NCI-H526 treated with DMSO at 0.1 percent for 48 hours (cell line): ENCODE data around the gene CTSV.
A peak's percentile ranks its signal among the peaks of the same experiment; 100 is the strongest.
"Not testable (repeated sequence)": the region's sequence is repeated elsewhere in the genome, so short reads cannot be mapped to it uniquely, and the experiment has no call there.

Source experiments
- DNase-seq: peaks from one replicate; lab custom pipeline; 2025; lab: John Stamatoyannopoulos, UW

The CTSV gene

DNA sequence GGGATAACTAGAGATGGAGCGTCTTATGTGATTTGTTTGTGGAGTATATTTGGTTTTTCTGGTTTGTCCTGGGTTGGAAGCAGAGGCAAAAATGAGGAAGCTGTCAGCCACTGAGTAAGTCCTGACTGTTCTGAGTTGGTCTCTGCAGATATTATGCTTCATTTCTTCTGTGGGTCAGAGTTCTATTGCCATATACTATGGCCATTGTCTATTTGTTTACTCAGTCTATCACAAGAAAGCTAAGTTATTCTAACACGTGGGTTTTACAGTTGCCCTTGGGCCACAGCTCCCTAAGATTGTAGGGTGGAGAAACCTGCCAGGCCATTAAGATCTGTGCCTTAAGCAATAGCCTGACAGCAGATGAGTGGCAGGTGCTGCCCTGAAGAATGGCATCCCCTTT lies 3.0 kb upstream of the CTSV start:
- DNase-seq: no peak

DNA sequence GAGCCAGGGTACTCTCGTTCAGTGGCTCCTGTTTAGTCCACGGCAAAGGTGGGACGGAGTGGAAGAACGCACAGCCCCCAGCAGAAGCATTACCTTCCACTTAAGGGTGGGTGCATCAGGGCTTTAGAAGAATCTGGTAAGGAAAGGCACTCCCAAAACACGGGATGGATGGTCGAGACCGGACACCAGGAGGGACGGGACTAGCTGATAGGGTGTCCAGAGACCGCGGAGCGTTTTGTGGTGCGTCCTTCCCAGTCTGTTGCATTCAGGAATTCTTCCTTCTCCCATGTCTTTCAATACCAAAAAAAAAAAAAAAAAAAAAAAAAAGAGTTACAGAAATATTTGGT lies 545 bp upstream of the CTSV start:
- DNase-seq: no peak

DNA sequence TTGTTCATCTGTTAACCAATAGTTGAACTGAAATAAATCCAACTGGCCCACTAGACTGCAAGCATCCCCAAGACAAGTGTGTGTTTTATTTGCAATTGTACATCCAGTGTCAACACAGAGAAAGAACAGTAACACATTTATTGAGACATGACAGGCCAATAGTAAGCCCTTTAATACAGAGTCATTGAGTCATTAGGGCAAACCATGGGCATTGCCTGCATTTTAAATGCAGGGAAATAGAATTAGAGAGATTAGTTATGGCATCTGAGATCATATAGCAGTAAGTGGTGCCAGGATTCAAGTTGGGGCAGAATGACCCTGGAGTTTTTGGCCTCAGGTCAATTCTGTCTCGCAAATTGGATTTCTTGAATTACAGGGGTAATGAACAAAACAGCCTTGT lies 15.4 kb downstream of the CTSV start:
- not testable (repeated sequence) for DNase-seq

DNA sequence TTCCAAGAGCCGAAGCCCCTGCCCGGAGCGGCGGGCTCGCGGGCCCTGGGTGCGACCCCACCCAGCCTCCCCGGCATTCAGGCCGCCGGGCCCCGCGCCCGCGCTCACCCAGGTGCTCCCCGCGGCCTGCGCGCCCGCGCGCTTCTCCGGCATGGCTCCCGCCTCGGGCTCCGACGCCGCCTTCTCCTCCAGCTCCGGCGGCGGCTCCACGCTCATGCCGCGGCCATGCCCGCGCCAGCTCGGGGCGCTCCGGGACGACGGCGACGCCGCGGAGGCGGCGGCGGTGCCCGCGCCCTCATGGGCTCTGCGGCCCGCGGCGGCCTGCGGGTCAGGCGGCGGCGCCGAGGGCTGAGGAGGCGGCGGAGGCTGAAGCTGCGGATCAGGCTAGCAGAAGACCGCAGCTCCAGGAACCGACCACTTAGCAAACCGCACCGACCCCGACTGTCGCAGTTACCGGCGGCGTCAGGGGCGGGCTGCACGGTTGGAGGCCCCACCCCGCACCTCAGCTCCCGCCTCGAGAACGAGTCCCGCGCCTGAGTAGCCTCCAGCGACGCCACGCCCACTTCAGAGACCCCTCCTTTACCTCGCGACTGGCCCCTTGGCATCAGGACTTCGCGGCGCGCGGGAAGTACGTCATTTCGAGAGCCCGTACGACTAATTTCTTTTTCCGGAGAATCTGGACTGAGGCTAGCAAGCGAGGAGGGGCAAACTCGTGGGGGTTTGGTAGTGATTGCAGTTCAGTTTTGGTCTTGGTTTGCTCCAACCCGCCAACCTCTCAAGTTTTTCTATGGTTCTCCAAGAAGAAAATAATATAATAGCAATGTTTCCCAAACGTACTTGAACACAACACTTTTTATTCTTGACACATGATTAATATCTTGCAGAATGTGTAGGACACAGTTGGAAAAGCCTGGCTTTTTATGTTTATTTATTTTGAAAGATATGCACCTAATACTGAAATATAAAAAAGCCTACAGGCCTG lies 25.5 kb downstream of the CTSV start:
- peak; percentile 43 for DNase-seq

DNA sequence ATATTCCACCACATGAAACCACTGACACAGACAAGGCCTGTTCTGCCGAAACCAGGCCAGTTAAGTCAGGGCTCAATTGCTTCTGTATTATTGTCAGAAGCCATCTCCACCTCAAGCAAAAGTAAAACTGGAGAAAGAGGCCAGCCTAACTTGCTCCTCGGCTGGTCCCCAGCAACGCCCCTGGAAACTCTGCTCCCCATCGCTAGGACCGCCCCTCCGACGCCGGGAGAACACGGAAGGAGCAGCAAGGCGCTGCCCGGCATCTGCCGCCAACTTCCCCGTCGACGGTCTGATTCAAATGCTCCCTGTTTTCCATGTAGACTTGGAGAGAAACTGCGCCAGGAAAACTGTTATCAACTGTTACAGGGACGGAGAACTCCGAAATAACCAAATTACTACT lies 26.3 kb downstream of the CTSV start:
- DNase-seq: not testable (repeated sequence)

DNA sequence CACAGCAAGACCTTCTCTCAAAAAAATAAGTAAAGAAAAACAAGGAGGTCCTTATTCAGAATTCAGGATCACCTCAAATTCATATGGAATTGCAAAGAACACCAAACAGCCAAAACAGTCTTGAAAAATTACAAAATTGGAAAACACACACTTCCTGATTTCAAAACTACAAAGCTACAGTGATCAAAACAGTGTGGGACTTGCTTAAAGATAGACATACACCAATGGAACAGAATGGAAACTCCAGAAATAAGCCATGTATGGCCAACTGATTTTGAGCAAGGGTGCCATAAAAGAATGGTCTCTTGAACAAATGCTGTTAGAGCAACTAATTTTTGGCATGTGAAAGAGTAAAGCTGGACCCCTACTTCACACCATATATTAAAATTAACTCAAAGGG lies 36.7 kb downstream of the CTSV start:
- DNase-seq: not testable (repeated sequence)

DNA sequence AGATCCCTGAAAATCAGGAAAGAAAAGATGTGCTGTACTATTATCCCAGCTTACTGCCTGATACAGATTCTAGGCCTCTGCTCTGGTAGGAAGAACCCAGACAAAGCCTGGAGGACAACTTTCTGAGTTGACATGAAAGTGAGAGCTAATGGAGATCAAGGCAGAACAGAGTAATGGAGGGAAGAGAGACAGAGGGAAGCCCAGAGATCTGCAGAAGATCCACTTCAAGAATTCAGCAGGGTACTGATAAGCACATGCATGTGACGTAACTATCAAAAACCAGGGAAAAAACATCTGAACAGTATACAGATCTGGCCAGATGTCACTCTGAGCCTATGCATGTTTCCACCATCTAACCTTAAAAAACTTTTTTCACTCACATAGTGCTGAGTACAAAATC lies 37.6 kb downstream of the CTSV start:
- not testable (repeated sequence) for DNase-seq

DNA sequence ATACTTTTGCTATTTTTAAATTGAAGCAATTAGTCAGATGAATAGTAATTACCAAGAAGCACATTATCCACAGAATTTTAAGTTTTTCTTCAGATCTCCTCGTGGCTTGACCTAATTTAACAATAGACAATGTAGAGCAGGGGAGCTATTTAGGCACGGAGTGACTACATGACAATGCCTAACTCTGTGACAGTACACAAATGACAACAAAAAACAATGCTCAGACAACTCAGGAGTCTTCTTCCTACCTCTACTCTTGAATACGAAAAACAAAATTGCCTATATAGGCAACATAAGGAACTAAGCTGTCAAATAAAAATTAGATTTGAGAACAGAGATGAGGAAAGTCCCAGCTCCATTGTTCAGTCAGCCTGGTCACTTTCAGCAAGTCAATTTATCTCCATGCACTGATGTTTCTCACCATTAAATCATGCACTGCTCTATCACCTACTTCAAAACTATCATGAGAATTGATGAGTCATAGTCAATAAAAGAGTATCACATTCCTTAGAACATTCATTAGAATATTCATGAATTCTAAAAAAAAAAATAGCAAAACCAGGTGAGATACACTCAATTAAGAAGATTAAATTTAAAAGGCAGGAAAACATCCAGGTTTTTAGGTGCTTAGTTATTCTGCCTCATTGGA lies 38.7 kb downstream of the CTSV start:
- not testable (repeated sequence) for DNase-seq

DNA sequence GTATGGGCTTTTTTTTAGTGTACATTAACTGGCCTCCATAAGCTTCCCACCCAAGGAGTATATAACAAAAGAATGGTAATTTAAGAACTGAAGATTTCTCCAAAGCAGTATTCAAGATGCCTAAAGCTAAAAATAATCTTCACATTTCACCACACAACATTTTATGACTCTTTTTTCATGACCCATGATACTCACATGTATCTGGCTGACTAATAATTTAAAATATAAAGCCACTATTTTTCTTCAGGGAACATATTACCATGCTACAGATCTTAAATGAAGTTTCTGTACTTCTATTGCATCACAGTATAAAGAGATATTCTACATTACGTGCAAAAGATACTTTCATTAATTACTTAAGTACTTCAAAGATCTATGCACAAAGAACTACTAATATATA lies 39.2 kb downstream of the CTSV start:
- DNase-seq: not testable (repeated sequence)

DNA sequence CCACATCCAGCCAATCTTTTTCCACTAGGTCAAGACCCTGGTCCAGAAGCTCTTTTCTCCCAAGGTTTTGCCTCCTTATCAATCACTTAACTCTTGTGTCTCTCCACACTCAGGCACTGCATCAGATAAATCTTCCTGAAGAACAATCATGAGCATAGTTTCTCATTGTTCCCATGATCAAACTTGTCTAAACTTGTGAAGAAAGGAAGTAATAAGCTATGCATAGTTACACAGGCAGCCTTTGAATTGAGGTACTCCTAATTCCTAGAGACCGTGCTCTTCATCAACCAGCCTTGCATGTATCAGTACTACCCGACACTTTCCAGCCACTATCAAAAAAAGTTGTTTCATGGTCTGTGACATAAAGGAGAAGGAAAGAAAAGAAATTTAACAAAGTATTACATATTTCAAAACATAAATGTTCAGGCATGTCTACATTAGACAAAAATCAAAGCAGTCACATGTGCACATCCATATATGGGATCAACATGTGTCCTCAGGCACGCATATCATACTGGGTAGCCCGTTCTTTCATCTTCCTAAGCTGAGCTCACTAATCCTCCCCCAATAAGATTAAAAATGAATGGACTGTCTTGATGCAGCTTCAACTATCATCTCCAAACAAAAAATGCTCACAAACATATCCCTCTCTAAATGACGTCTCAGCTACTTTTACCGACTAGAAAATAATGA lies 41.8 kb downstream of the CTSV start:
- not testable (repeated sequence) for DNase-seq

DNA sequence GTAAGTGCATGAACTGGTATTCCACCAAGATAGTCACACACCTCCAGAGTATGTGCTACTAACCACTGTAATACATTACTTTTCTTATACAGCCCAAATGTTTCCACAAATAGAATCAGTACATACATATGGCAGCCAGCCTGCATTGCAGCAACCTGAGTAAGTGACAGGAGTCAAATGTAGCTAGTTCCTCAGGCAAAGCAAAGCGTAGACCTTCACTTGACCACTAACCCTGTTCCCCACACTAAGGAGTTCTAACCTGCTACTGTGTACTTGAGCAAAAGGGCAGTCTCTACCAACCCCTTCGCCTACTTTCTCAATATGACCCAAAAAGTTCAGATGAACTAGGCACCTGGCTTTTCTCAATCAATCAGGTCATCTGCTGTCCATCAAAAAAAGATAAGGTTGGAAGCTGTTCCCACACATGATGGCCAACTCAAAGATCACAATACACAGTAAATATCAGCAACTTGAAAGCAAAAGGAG lies 44.4 kb downstream of the CTSV start:
- DNase-seq: not testable (repeated sequence)

DNA sequence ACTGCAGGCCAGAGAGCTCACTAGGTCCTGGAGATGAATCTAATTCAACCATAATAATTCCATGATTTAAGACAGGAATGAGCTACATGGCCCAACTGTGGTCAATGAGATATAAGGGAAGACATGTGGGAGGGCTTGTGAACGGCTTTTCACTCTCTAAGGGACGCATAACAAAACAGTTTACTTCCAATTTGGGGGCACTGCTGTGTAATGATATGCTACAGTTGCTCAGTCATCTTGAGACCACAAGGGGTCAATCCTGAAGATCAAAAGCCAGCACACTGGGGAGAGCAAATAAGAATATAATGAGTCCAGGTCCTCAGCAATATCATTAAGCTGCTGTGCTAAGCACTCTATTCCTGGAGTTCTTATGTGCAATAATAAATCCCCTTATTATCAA lies 46.6 kb downstream of the CTSV start:
- DNase-seq: not testable (repeated sequence)

DNA sequence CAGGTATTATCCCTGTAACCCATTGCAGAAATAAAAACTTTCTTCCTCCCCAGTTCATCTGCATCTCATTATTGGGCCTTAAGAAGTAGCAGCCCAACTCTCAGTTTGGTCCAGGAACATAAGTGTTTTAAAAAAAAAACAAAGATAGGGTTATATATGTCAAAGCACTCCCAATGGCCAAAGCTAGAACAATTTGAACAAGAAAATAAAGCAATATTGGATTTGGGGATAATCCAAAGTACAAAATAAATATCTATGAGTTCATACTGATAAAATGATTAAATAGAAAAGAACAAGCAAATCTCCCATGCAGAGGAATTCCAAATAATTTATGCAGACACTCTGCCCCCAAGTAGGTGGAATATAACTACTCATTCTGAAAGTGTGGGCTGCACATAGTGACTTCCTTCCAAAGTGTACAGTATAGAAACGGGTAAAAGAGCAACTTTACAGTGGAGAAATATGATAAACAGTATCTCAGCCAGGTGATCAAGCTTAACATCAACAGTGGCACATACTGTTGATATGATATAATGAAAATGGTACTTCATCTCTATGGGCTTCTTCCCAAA lies 49.1 kb downstream of the CTSV start:
- not testable (repeated sequence) for DNase-seq

DNA sequence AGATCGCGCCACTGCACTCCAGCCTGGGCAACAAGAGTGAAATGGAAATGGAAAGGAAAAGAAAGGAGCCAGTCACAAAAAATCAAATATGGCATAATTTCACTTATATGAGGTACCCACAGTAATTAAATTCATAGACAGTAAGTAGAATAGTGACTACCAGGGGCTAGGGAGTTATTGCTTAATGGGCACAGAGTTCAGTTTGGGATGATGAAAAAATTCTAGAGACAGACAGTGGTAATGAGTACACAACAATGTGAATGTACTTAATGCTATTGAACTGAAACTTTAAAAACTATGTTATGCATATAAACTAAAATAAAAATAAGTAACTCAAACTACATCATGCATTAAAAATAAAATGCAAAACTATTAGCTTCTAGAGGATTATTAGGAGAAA lies 54.1 kb downstream of the CTSV start:
- not testable (repeated sequence) for DNase-seq

DNA sequence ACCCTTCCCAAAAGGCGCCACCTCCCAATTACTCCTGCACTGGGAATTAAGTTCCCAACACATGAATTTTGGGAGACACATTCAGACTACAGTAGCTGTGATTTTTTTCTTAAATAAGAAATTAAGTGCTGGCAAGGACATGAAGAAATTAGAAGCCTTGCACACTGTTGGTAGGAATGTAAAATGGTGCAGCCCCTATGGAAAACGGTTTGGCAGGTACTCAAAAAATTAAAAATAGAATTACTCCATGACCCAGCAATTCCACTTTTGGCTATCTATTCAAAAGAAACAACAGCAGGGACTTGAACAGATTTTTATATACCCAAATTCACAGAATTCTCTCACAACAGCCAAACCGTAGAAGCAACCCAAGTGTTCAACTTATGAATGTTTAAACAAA lies 54.8 kb downstream of the CTSV start:
- not testable (repeated sequence) for DNase-seq

DNA sequence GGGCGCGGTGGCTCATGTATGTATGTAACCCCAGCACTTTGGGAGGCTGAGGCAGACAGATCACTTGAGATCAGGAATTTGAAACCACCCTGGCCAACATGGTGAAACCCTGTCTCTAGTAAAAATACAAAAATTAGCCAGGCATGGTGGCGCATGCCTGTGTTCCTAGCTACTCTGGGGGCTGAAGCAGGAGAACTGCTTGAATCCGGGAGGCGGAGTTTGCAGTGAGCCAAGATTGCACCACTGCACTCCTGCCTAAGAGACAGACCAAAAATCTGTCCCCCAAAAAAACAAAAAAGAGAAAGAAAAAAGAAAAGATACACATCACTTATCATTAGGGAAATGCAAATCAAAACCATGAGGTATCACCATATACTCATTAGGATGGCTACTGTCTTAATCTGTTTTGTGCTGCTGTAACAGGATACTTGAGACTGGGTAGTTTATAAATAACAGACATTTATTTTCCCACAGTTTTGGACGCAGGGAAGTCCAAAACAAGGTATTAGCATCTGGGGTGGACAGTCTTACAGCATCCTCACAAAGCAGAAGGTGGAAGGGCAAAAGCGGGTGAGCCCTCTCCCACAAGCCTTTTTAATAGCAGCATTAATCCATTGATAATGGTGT lies 55.3 kb downstream of the CTSV start:
- not testable (repeated sequence) for DNase-seq
